ENCODE data around the gene PRR18. TPM values are rescaled to one million over a fixed set of nuclear protein-coding genes. Genes with fewer than 3 reads are reported as not detected.

Gene PRR18
- total and polyA plus RNA-seq, 4 donors: 0.29 to 2.8 (median 1.1) TPM

- Histone ChIP-seq H3K27me3 (ENCODE audit: control insufficient read depth in 4 of 4, insufficient read depth in 4 of 4, low read length in 3 of 4) (no peaks in the 10 kb centered on the region), H3K36me3 (ENCODE audit: control insufficient read depth in 4 of 4, insufficient read depth in 3 of 4, low read depth in 1 of 4, low read length in 3 of 4) (no peaks in the 10 kb centered on the region), H3K27ac (ENCODE audit: low read depth in 1 of 2, low read length in 2 of 2) (peak overlapping the region; percentile 52 to 70), H3K4me3 (ENCODE audit: low read depth in 1 of 3, low read length in 3 of 3) (peak overlapping the region in 1 of 3 donors; percentile 16), H3K4me1 (ENCODE audit: control insufficient read depth in 4 of 4, insufficient read depth in 4 of 4, low read length in 3 of 4) (peaks cover 1 to 36% (median 16%) of the 10 kb centered on the region in 4 donors), H3K9me3 (ENCODE audit: control insufficient read depth in 4 of 4, low read length in 3 of 4) (no peaks in the 10 kb centered on the region), H3K9ac (ENCODE audit: low read depth in 1 of 2, low read length in 2 of 2) (no peak overlapping the region)
- no peak for DNase-seq (ENCODE audit: low spot score)
- TF ChIP-seq SP1 (IDR thresholded peaks at IDR 0.05): no peak
- TF ChIP-seq EGR1 (IDR thresholded peaks at IDR 0.05; ENCODE audit: low read depth in 2 of 2): no peak
- no peak for TF ChIP-seq FOXA2 (IDR thresholded peaks at IDR 0.05)
- no peak for TF ChIP-seq RAD21 (IDR thresholded peaks at IDR 0.05)
- TF ChIP-seq YY1 (IDR thresholded peaks at IDR 0.05): peak; percentile 40
- TF ChIP-seq FOXA1 (IDR thresholded peaks at IDR 0.05): no peak
- TF ChIP-seq, protein P1, sequence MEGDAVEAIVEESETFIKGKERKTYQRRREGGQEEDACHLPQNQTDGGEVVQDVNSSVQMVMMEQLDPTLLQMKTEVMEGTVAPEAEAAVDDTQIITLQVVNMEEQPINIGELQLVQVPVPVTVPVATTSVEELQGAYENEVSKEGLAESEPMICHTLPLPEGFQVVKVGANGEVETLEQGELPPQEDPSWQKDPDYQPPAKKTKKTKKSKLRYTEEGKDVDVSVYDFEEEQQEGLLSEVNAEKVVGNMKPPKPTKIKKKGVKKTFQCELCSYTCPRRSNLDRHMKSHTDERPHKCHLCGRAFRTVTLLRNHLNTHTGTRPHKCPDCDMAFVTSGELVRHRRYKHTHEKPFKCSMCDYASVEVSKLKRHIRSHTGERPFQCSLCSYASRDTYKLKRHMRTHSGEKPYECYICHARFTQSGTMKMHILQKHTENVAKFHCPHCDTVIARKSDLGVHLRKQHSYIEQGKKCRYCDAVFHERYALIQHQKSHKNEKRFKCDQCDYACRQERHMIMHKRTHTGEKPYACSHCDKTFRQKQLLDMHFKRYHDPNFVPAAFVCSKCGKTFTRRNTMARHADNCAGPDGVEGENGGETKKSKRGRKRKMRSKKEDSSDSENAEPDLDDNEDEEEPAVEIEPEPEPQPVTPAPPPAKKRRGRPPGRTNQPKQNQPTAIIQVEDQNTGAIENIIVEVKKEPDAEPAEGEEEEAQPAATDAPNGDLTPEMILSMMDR (IDR thresholded peaks at IDR 0.05; ENCODE audit: low read depth, low read length, missing input control): no peak
- no peak for TF ChIP-seq HNF4G (IDR thresholded peaks at IDR 0.05)
- no peak for TF ChIP-seq NR2F2 (IDR thresholded peaks at IDR 0.05)
- peak in 1 of 2 donors; percentile 7 for TF ChIP-seq RXRA (IDR thresholded peaks at IDR 0.05)
- TF ChIP-seq, protein P2, sequence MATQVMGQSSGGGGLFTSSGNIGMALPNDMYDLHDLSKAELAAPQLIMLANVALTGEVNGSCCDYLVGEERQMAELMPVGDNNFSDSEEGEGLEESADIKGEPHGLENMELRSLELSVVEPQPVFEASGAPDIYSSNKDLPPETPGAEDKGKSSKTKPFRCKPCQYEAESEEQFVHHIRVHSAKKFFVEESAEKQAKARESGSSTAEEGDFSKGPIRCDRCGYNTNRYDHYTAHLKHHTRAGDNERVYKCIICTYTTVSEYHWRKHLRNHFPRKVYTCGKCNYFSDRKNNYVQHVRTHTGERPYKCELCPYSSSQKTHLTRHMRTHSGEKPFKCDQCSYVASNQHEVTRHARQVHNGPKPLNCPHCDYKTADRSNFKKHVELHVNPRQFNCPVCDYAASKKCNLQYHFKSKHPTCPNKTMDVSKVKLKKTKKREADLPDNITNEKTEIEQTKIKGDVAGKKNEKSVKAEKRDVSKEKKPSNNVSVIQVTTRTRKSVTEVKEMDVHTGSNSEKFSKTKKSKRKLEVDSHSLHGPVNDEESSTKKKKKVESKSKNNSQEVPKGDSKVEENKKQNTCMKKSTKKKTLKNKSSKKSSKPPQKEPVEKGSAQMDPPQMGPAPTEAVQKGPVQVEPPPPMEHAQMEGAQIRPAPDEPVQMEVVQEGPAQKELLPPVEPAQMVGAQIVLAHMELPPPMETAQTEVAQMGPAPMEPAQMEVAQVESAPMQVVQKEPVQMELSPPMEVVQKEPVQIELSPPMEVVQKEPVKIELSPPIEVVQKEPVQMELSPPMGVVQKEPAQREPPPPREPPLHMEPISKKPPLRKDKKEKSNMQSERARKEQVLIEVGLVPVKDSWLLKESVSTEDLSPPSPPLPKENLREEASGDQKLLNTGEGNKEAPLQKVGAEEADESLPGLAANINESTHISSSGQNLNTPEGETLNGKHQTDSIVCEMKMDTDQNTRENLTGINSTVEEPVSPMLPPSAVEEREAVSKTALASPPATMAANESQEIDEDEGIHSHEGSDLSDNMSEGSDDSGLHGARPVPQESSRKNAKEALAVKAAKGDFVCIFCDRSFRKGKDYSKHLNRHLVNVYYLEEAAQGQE (IDR thresholded peaks at IDR 0.05): peak; percentile 45
- no peak for TF ChIP-seq ATF3 (IDR thresholded peaks at IDR 0.05)
- TF ChIP-seq HNF4A (conservative IDR thresholded peaks at IDR 0.05): peak in 1 of 2 donors; percentile 4
- no peak for TF ChIP-seq JUND (IDR thresholded peaks at IDR 0.05)
- TF ChIP-seq TAF1 (conservative IDR thresholded peaks at IDR 0.05): peak; percentile 56
- TF ChIP-seq, protein P3, sequence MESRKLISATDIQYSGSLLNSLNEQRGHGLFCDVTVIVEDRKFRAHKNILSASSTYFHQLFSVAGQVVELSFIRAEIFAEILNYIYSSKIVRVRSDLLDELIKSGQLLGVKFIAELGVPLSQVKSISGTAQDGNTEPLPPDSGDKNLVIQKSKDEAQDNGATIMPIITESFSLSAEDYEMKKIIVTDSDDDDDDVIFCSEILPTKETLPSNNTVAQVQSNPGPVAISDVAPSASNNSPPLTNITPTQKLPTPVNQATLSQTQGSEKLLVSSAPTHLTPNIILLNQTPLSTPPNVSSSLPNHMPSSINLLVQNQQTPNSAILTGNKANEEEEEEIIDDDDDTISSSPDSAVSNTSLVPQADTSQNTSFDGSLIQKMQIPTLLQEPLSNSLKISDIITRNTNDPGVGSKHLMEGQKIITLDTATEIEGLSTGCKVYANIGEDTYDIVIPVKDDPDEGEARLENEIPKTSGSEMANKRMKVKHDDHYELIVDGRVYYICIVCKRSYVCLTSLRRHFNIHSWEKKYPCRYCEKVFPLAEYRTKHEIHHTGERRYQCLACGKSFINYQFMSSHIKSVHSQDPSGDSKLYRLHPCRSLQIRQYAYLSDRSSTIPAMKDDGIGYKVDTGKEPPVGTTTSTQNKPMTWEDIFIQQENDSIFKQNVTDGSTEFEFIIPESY (IDR thresholded peaks at IDR 0.05): no peak
- TF ChIP-seq, protein P4, sequence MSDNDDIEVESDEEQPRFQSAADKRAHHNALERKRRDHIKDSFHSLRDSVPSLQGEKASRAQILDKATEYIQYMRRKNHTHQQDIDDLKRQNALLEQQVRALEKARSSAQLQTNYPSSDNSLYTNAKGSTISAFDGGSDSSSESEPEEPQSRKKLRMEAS (IDR thresholded peaks at IDR 0.05): peak; percentile 16
- peak in 1 of 2 donors; percentile 39 for TF ChIP-seq GABPA (IDR thresholded peaks at IDR 0.05 in 1 of 2, conservative IDR thresholded peaks at IDR 0.05 in 1 of 2)
- 9% methylated on average over 4 of the region's 4 CpGs for WGBS
Observed at GRCh38 chr6:166351715-166352285, 43.6 kb upstream of the PRR18 start.
